Activated naive CD4-positive, alpha-beta T cell treated with anti-CD3 and anti-CD28 coated beads for 36 hours (primary cell): Measurements from ENCODE around the gene TBC1D22A. TPM values are rescaled to one million over a fixed set of nuclear protein-coding genes. Genes with fewer than 3 reads are reported as not detected.

Experiments used
- CTCF ChIA-PET: fragments of 350-600 bp; sonication (Branson Sonifier 250); formaldehyde crosslinking; loops from one replicate; lab custom pipeline; 2021; ENCODE audit warnings: antibody characterized with exemption; lab: Charles Lee
- DNase-seq: peaks from one replicate; pipeline ENCODE4 v3.0.0-alpha.2; 2020
- H3K27ac Mint-ChIP-seq: one replicate; pipeline ENCODE4 v1.8.0; 2021; ENCODE audit warnings: mild to moderate bottlenecking, mixed read lengths
- H3K27me3 Mint-ChIP-seq: one replicate; pipeline ENCODE4 v1.8.0; 2021; ENCODE audit warnings: low read depth, mixed read lengths
- H3K36me3 Mint-ChIP-seq: one replicate; pipeline ENCODE4 v1.8.0; 2021; ENCODE audit warnings: low read depth, mixed read lengths
- H3K4me1 Mint-ChIP-seq: one replicate; pipeline ENCODE4 v1.8.0; 2021; ENCODE audit warnings: low read depth, mixed read lengths
- H3K4me3 Mint-ChIP-seq: one replicate; pipeline ENCODE4 v1.8.0; 2021; ENCODE audit warnings: mild to moderate bottlenecking, moderate library complexity, mixed read lengths
- H3K9me3 Mint-ChIP-seq: one replicate; pipeline ENCODE4 v1.8.0; 2021; ENCODE audit warnings: mixed read lengths
- intact Hi-C: fragments of 100-400 bp; cut with micrococcal nuclease; formaldehyde crosslinking; loops from one replicate; pipeline ENCODE4 v1.15.1; 2023
- total RNA-seq, 2 experiments: library from RNA; stranded (reverse); gene quantifications; one replicate each; pipeline ENCODE4 v1.2.3, GENCODE V29; 2021

Gene TBC1D22A
- total RNA-seq, 2 experiments from 2014 or later = 20.1 to 21.4 TPM

- Mint-ChIP-seq H3K9me3 (no peaks in the 10 kb centered on the region), H3K36me3 (peaks cover 4% of the 10 kb centered on the region), H3K27me3 (no peaks in the 10 kb centered on the region), H3K27ac (no peak overlapping the region), H3K4me1 (peaks cover 24% of the 10 kb centered on the region), H3K4me3 (no peak overlapping the region)
- intact Hi-C loops = no loop called here
- CTCF ChIA-PET = no interaction called here
- no peak for DNase-seq
Measured at GRCh38 chr22:47067911-47068625, 305.6 kb downstream of the TBC1D22A start.

- intact Hi-C loops = no loop called here
- CTCF ChIA-PET = no interaction called here
- H3K4me1 Mint-ChIP-seq = peaks cover 24% of the 10 kb centered on the region
- H3K27me3 Mint-ChIP-seq = no peaks in the 10 kb centered on the region
- H3K4me3 Mint-ChIP-seq = no peak overlapping the region
- no peaks in the 10 kb centered on the region for H3K9me3 Mint-ChIP-seq
- no peak for DNase-seq
- no peak overlapping the region for H3K27ac Mint-ChIP-seq
- H3K36me3 Mint-ChIP-seq = peaks cover 8% of the 10 kb centered on the region
Measured at GRCh38 chr22:47068626-47068996, 306.2 kb downstream of the TBC1D22A start.

GRCh38 chr22:47069270-47069669 is 306.8 kb downstream of the TBC1D22A start:
- Mint-ChIP-seq H3K9me3 (no peaks in the 10 kb centered on the region), H3K4me3 (no peak overlapping the region)

GRCh38 chr22:47071078-47071806 is 308.8 kb downstream of the TBC1D22A start:
- intact Hi-C loops = no loop called here
- DNase-seq = no peak
- H3K27ac Mint-ChIP-seq = no peak overlapping the region
- no peaks in the 10 kb centered on the region for H3K9me3 Mint-ChIP-seq
- no peaks in the 10 kb centered on the region for H3K27me3 Mint-ChIP-seq
- H3K36me3 Mint-ChIP-seq = peaks cover 27% of the 10 kb centered on the region
- peaks cover 15% of the 10 kb centered on the region for H3K4me1 Mint-ChIP-seq
- H3K4me3 Mint-ChIP-seq = no peak overlapping the region
- CTCF ChIA-PET = no interaction called here

More at GRCh38 chr22:47069270-47069669, 306.8 kb downstream of the TBC1D22A start:
- DNase-seq = no peak
- Mint-ChIP-seq H3K36me3 (peaks cover 15% of the 10 kb centered on the region), H3K4me1 (peaks cover 24% of the 10 kb centered on the region), H3K27ac (no peak overlapping the region), H3K27me3 (no peaks in the 10 kb centered on the region)
- CTCF ChIA-PET = no interaction called here
- intact Hi-C loops = no loop called here

- intact Hi-C loops = no loop called here
- peaks cover 30% of the 10 kb centered on the region for H3K36me3 Mint-ChIP-seq
- no peak overlapping the region for H3K4me3 Mint-ChIP-seq
- CTCF ChIA-PET = no interaction called here
- peaks cover 15% of the 10 kb centered on the region for H3K4me1 Mint-ChIP-seq
- DNase-seq = no peak
- no peak overlapping the region for H3K27ac Mint-ChIP-seq
- no peaks in the 10 kb centered on the region for H3K27me3 Mint-ChIP-seq
- peaks cover 3% of the 10 kb centered on the region for H3K9me3 Mint-ChIP-seq
Measured at GRCh38 chr22:47071807-47072641, 309.6 kb downstream of the TBC1D22A start.

GRCh38 chr22:47072642-47072967 is 310.2 kb downstream of the TBC1D22A start:
- Mint-ChIP-seq H3K9me3 (peaks cover 3% of the 10 kb centered on the region), H3K36me3 (peaks cover 30% of the 10 kb centered on the region), H3K4me1 (peaks cover 11% of the 10 kb centered on the region), H3K27ac (no peak overlapping the region), H3K4me3 (no peak overlapping the region), H3K27me3 (no peaks in the 10 kb centered on the region)
- intact Hi-C loops = no loop called here
- CTCF ChIA-PET = no interaction called here
- DNase-seq = no peak

GRCh38 chr22:47073075-47073474 is 310.6 kb downstream of the TBC1D22A start:
- Mint-ChIP-seq H3K27me3 (no peaks in the 10 kb centered on the region), H3K36me3 (peaks cover 33% of the 10 kb centered on the region), H3K9me3 (peaks cover 3% of the 10 kb centered on the region), H3K27ac (no peak overlapping the region), H3K4me3 (no peak overlapping the region), H3K4me1 (peaks cover 7% of the 10 kb centered on the region)
- CTCF ChIA-PET = no interaction called here
- intact Hi-C loops = no loop called here
- DNase-seq = no peak

- Mint-ChIP-seq H3K4me1 (no peaks in the 10 kb centered on the region), H3K27ac (no peak overlapping the region), H3K9me3 (peaks cover 3% of the 10 kb centered on the region), H3K4me3 (no peak overlapping the region), H3K36me3 (peaks cover 34% of the 10 kb centered on the region), H3K27me3 (no peaks in the 10 kb centered on the region)
- DNase-seq = no peak
- CTCF ChIA-PET = no interaction called here
- intact Hi-C loops = no loop called here
Measured at GRCh38 chr22:47074105-47074504, 311.7 kb downstream of the TBC1D22A start.

- peaks cover 36% of the 10 kb centered on the region for H3K36me3 Mint-ChIP-seq
- H3K4me3 Mint-ChIP-seq = no peak overlapping the region
- CTCF ChIA-PET = no interaction called here
- intact Hi-C loops = no loop called here
- no peaks in the 10 kb centered on the region for H3K4me1 Mint-ChIP-seq
- DNase-seq = no peak
- no peak overlapping the region for H3K27ac Mint-ChIP-seq
- peaks cover 4% of the 10 kb centered on the region for H3K9me3 Mint-ChIP-seq
- H3K27me3 Mint-ChIP-seq = no peaks in the 10 kb centered on the region
Measured at GRCh38 chr22:47075568-47075967, 313.1 kb downstream of the TBC1D22A start.

GRCh38 chr22:47076758-47077157 is 314.3 kb downstream of the TBC1D22A start:
- Mint-ChIP-seq H3K27me3 (no peaks in the 10 kb centered on the region), H3K9me3 (peaks cover 4% of the 10 kb centered on the region), H3K4me3 (no peak overlapping the region), H3K27ac (no peak overlapping the region), H3K4me1 (no peaks in the 10 kb centered on the region), H3K36me3 (peaks cover 36% of the 10 kb centered on the region)
- no peak for DNase-seq
- intact Hi-C loops = no loop called here
- CTCF ChIA-PET = no interaction called here

GRCh38 chr22:47080100-47080499 is 317.6 kb downstream of the TBC1D22A start:
- Mint-ChIP-seq H3K4me1 (peaks cover 8% of the 10 kb centered on the region), H3K4me3 (no peak overlapping the region), H3K27ac (no peak overlapping the region), H3K36me3 (peaks cover 20% of the 10 kb centered on the region), H3K9me3 (peaks cover 6% of the 10 kb centered on the region), H3K27me3 (no peaks in the 10 kb centered on the region)
- intact Hi-C loops = no loop called here
- CTCF ChIA-PET = no interaction called here
- no peak for DNase-seq

- CTCF ChIA-PET = no interaction called here
- peaks cover 10% of the 10 kb centered on the region for H3K36me3 Mint-ChIP-seq
- peaks cover 8% of the 10 kb centered on the region for H3K4me1 Mint-ChIP-seq
- H3K9me3 Mint-ChIP-seq = peaks cover 3% of the 10 kb centered on the region
- H3K27ac Mint-ChIP-seq = no peak overlapping the region
- intact Hi-C loops = no loop called here
- no peaks in the 10 kb centered on the region for H3K27me3 Mint-ChIP-seq
- H3K4me3 Mint-ChIP-seq = no peak overlapping the region
- DNase-seq = no peak
Measured at GRCh38 chr22:47082505-47082904, 320.1 kb downstream of the TBC1D22A start.
